Occipital lobe (tissue), 2 donors: ENCODE measurements around the gene NOC2L. TPM values are rescaled to one million over a fixed set of nuclear protein-coding genes. Genes with fewer than 3 reads are reported as not detected.

Source experiments
- DNase-seq: peaks from one replicate; lab custom pipeline; 2025; lab: John Stamatoyannopoulos, UW
- total RNA-seq: library from RNA; depleted of rRNA; stranded (reverse); fragments of >200 nt; gene quantifications from one replicate; pipeline ENCODE4 v1.2.3, GENCODE V29; 2014

NOC2L gene
- total RNA-seq, 1 donor from 2014 or later = 52.7 TPM

DNA sequence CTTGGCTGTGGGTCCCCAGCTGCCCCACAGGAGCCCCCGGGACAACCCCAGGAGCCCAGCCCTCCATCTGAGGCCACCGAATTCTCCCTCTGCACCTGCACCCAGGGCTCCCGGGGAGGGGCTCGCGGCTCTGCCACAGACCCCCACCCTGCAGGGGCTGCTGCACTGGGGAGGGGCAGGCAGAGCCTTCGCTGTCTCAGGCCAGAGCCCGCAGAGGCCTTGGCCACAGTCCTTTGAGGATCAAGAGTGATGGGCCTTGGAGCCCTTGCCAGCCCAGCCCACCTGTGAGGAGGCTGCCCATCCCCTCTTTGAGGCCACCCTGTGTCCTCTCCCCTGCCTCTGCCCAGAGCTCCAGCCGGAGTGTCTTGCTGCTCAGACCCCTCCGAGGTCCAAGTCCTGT lies 16.3 kb upstream of the NOC2L start:
- DNase-seq = no peak

- DNase-seq = no peak
Measured at GRCh38 chr1:974687-975328, 15.8 kb upstream of the NOC2L start.

GRCh38 chr1:974293-974640 lies 15.2 kb upstream of the NOC2L start:
- DNase-seq = no peak

DNA sequence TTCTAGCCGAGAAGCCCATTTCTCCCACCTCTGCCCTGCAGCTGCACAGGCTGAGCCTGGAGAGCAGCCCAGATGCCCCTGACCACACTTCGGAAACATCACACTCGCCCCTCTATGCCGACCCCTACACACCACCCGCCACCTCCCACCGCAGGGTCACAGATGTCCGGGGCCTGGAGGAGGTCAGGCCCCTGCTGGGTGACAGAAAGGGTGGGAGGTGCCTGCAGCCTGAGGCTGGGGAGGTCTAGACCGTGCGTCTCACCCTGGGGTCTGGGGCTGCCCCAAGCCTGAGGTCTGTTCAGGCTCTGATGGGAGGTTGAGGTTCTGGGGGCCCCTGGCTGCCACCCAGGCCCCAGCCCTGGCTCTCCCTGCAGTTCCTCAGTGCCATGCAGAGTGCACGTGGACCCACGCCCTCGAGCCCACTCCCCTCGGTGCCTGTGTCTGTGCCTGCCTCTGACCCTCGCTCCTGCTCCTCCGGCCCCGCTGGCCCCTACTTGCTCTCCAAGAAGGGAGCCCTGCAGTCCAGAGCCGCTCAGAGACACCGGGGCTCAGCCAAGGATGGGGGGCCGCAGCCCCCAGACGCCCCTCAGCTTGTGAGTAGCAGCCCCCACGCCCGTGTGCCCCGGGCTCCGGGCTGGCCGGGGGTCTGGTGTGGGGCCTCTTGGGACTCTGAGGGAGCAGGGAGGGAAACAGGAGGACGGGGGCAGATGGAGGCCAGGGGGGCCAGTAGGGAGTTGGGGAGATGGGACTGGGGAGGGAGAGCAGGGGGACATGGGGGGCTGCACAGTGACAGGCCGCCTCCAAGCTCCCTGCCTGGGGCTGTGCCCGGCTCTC lies 14.6 kb upstream of the NOC2L start:
- DNase-seq = no peak

GRCh38 chr1:972726-973458 lies 13.8 kb upstream of the NOC2L start:
- no peak for DNase-seq

DNA sequence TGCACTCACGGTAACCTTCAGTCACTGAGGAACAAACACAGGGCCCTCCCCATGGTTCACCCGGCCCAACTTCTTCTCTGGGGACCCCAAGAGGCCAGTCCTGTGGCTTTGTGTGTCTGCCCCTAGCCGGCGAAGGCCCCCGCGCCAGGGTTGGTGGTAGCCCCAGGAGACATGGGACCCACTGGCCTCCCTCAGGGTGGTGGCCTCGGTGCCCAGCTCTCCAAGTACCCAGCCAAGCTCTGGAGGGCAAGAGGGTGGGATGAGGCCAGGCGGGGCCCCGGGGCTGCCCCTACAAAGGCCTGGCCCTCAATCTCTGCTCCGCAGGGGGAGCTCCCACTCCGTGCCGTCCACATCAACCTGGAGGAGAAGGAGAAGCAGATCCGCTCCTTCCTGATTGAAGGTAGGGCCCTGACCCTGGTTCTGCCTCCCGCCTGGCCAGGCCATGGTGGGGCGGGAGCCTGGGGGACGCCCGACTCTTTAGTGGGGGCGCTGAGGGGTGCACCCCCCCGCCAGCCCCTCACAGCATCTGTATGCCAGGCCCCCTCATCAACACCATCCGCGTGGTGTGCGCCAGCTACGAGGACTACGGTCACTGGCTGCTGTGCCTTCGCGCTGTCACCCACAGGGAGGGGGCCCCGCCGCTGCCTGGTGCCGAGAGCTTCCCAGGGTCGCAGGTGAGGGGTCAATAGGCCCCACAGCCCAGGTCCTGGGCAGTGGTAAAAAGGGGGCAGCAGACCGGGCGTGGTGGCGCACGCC lies 12.9 kb upstream of the NOC2L start:
- DNase-seq = no peak

DNA sequence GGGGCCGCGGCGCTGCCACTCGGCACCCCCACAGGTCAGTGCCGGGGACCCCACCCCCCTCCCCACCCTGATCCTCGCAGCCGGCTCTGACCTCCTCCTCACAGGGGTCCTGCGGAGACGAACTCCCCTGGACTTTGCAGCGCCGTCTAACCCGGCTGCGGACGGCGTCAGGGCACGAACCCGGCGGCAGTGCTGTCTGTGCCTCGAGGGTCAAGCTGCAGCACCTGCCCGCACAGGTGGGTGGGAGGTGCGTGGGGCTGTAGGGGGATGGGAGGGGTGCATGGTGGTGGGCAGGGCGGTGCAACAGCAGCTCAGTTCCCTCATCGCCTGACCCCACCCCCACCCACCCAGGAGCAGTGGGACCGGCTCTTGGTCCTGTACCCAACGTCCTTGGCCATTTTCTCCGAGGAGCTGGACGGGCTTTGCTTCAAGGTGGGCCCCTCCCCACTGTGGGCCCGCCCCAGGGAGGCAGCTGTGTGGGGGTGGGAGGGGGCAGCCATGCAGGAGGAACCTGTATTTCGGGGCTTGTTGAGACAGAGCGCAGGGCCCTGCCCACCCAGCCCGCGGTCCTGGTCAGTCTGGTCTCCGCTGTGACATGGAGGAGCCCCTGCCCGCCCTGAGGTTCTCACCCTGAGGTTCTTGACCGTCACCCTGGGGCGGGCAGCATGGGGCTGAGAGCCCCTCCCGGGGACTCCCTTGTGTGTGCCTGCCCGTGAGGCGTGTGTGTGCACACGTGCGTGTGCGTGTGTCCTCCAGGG lies 12.1 kb upstream of the NOC2L start:
- DNase-seq = no peak

- no peak for DNase-seq
Measured at GRCh38 chr1:970242-970972, 11.4 kb upstream of the NOC2L start.

DNA sequence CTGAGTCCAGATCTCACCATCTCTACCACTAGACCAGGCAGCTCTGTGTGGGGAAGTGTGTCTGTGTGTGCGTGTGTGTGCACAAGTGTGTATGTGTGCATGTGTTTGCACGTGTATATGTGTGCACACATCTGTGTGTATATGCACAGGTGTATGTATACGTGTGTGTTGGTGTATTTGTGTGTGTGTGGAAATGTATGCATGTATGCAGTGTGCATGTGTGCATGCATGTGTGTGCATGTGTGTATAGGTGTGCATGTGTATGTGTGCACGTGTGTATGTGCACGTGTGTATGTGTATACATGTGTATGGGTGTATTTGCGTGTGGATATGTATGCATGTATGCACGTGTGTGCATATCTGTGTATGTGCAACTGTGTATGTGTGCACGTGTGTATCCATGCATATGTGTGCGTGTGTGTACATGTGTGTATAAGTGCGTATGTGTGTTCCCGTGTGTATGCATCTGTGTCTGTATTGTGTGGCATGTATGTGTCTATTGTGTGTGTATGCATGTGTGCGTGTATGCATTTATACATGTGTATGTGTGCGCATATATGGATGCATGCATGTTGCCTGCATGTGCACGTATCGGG lies 10.3 kb upstream of the NOC2L start:
- no peak for DNase-seq

- DNase-seq = no peak
Measured at GRCh38 chr1:967466-968343, 8.6 kb upstream of the NOC2L start.

GRCh38 chr1:966704-967300 lies 7.7 kb upstream of the NOC2L start:
- DNase-seq = peak; percentile 31

DNA sequence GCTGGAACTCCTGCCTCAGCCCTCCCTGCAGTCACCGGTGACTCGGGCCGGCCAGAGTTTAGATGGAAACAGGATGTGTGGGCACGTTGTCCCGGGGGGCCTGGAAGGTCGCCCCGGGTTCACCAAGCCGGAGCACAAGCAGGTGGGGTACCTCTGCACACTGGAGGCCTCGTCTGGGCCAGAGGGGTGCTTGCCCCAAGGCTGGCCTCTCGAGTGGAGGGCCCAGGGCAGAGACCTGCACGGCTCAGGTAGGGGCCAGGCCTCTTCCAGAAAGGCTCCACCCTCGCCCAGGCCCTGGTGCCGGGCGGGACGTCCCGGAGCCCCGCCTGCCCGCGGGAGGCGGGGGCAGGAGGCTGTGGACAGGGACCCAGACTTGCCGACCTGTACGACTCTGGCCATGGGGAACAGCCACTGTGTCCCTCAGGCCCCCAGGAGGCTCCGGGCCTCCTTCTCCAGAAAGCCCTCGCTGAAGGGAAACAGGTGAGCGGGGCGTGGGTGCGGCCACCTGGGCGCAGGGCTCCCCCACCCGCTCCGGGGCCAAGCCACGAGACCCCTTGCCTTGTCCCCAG lies 7.2 kb upstream of the NOC2L start, which contains the start of gene PLEKHN1:
TSS of gene PLEKHN1 (plus strand) at position 348 of the 569 bp plus-strand sequence. CDS start at position 398, 50 bp downstream.
- no peak for DNase-seq

DNA sequence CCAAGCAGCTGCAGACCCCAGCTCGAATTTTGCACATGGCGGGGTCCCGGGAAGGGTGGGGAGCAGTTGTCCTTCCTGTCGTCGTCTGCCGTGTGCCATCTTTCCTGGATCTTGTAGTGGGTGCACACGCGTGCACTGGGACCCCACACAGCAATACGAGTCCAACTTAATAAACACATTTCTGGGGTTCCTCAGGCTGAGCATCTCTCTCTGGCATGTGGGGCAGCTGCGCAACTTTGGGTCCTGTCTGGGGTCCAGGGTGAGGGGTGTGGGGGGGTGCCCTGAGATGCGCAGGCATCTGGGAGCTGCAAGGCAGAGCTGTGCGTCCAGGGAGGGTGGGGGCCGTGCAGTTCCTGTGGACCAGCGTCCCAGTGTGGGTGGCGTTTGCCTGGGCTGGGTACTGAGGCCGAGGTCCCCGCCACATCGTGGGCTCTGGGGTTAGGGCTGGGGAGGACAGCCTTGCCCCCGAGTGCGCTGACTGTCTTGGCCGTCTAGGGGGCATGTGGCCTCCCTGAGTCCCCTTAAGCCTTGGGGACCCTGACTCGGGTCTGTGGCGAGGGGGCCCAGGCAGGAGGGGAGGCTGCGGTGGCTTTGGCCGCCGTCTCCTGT lies 6.6 kb upstream of the NOC2L start:
- no peak for DNase-seq

- DNase-seq = no peak
Measured at GRCh38 chr1:964691-965525, 5.9 kb upstream of the NOC2L start.

GRCh38 chr1:963746-964525 lies 4.9 kb upstream of the NOC2L start:
- DNase-seq = no peak

DNA sequence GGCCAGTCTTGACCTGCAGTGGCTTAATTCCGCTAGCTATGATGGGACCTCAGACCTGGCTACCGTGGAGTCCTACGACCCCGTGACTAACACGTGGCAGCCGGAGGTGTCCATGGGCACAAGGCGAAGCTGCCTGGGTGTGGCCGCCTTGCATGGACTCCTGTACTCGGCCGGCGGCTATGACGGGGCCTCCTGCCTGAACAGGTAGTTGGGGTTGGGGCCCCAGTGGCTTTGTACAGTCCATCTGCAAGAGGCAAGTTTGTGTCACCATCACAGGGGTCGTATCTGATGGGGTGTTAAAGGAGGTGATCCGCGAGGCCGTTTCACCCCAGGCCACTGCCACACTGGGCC lies 4.2 kb upstream of the NOC2L start:
- no peak for DNase-seq
